GM21526 (cell line): ENCODE results near the gene LMLN.
"Not testable (repeated sequence)": the region's sequence is repeated elsewhere in the genome, so short reads cannot be mapped to it uniquely, and the experiment has no call there.

ENCODE experiments used
- ATAC-seq: cut with Tn5 transposase; IDR thresholded peaks from one replicate; pipeline ENCODE4 v1.9.1; 2021; ENCODE audit warnings: moderate library complexity; ENCODE audit not compliant: unreplicated experiment, low FRiP score

LMLN gene

GRCh38 chr3:197956626-197956988 lies 3.4 kb upstream of the LMLN start:
- no peak for ATAC-seq

DNA sequence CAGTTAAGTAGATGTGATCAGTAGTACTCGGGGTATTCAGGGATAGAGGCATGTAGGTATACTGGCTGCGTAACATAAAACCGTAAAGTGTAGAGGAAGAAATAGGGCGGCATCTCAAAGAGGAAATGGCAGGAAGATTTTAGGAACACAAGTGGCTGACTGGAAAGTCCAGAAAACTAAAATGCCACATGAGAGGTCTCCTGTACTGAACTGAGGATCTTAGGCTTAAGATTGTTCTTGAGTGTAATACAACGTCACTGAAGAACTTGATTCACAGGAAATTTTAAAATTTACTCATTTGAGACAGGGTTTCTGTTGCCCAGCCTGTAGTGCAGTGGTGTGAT lies 2.3 kb upstream of the LMLN start:
- no peak for ATAC-seq

GRCh38 chr3:197958346-197958745 lies 1.7 kb upstream of the LMLN start:
- ATAC-seq: no peak

GRCh38 chr3:197958848-197959247 lies 1.2 kb upstream of the LMLN start:
- ATAC-seq: not testable (repeated sequence)

DNA sequence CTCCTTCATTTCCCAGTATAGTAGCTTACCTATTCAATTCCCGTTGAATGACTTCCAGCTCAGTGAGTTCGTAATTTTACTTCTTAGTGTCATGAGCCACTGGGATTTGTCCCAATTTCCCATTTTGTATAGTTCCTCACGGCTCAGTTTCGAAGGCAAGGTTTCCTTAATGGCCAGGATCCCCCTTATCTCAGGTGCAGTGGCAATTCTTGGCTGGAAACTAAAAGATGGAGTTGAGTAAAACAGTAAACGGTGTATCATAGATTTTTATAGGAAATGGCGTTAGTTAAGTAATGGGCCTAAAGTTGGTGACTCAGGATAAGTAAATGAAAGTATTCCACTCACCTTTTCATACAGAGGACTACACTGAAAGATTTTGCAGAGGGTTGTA lies 522 bp upstream of the LMLN start:
- ATAC-seq: no peak

- no peak for ATAC-seq
These were observed 921 bp downstream of the LMLN start for GRCh38 chr3:197960694-197961581.

DNA sequence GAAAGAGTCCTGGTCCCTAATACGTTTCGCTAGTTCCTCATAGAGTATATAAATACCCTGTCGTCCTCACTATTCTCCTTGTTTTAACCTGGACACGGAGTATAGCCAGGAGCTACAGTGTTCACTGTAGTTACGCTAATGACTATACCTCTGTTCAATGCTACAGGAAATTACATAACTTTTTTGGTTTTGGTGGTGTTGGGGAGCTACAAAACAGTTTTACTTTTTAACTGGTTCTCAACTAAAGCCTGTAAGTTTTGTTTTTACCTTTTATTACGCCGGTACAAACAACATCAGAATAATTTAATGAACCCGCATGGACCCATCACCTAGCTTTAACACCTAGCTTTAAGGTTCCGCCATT lies 1.5 kb downstream of the LMLN start:
- no peak for ATAC-seq

DNA sequence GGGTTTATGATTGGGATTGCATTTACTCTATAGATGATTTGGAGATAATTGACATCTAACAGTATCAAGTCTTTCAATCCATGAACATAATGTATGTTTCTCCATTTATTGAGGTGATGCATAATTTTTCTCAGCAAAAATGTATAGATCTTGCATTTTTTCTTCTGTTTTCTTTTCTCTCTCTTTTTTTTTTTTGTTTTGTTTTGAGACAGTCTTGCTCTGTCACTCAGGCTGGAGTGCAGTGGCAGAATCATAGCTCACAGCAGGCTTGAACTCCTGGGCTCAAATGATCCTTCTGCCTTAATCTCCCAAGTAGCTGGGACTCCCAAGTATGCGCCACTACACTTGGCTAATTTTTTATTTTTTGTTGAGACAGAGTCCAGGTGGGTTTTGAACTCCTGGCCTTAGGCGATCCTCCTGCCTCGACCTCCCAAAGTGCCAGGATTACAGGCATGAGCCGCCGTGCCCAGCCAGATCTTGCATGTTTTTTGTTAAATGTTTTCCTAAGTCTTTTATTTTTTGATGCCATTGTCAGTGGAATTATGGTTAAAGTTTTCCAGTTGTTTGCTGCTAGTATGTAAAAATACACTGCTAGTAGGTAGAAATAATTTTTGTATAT lies 3.1 kb downstream of the LMLN start:
- no peak for ATAC-seq

DNA sequence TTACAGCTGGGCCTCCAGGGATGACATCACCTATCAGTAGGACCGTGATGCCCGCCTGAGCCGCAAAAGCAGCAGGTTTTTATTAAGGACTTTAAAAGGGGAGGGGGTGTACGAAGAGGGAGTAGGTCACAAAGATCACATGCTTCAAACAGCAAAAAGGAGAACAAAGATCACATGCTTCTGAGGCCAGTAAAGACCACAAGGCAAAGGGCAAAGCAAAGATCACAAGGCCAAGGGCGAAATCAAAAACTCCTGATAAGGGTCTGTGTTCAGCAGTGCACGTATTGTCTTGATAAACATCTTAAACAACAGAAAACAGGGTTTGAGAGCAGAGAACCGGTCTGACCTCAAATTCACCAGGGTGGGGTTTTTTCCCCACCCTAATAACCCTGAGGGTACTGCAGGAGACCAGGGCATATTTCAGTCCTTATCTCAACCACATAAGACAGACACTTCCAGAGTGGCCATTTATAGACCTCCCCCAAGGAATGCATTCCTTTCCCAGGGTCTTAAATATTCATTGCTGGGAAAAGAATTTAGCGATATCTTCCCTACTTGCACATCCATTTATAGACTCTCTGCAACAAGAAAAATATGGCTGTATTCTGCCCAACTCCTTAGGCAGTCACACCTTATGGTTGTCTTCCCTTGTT lies 7.4 kb downstream of the LMLN start:
- not testable (repeated sequence) for ATAC-seq

- no peak for ATAC-seq
These were observed 10.6 kb downstream of the LMLN start for GRCh38 chr3:197970588-197970987.

GRCh38 chr3:197974016-197974415 lies 14.0 kb downstream of the LMLN start:
- no peak for ATAC-seq

GRCh38 chr3:197975311-197975710 lies 15.3 kb downstream of the LMLN start:
- no peak for ATAC-seq

DNA sequence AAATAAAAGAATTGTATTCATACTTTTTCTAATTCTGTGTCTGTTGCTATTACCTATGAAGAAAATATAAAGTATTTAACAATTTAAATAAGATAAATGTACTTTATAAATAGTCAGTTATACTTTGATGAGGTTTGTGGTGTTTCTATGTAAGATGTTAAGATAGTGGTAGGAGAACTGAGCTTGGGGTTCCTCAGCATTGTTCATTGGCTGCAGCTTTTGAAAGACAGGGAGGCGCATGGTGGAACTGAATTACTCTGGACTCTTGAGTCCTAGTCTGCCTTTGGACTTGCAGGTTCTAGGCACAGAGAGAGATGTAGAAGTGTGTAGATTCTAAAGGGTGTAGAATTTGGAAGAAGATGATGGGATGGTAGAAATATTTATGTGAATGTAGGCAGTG lies 23.1 kb downstream of the LMLN start:
- no peak for ATAC-seq

DNA sequence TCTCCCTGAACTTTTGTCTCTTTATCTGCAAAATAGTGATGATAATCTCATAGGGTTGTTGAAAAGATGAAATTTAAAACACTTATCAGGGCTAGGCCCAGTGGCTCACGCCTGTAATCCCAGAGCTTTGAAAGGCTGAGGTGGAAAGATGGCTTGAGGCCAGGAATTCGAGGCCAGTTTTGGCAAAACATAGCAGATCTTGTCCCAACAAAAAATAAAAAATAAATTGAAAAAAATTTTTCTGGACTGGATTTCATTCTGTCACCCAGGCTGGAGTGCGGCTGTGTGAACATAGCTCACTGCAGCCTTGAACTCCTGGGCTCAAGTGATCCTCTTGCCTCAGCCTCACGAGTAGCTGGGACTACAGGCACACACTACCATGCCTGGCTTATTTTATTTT lies 29.6 kb downstream of the LMLN start:
- no peak for ATAC-seq

DNA sequence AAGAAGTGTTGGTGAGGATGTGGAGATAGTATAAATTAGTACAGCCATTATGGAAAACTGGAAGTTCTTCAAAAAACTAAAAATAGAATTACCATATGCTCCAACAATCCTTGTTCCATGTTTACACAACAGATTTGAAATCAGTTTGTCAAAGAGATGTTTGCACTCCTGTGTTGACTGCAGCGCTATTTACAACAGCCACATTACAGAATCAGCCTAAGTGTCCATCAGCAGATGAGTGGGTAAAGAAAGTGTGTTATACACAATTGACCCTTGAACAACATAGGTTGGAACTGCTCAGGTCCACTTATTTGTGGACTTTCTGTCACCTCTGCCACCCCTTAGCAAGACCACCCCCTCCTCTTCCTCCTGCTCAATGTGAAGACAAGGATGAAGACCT lies 34.7 kb downstream of the LMLN start:
- ATAC-seq: no peak

DNA sequence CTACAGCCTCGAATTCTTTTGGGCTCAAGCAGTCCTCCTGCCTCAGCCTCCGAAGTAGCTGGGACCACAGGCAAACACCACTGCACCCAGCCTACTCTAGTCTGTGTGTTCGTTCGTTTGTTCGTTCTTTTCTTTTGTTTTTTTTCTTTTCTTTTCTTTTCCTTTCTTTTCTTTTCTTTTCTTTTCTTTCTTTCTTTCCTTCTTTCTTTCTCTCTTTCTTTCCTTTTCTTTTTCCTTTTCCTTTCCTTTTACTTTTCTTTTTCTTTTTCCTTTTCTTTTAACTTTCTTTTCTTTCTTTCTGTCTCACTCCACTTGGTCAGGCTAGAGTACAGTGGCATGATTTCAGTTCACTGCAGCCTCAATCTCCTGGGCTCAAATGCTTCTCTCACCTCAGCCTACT lies 36.8 kb downstream of the LMLN start:
- no peak for ATAC-seq

DNA sequence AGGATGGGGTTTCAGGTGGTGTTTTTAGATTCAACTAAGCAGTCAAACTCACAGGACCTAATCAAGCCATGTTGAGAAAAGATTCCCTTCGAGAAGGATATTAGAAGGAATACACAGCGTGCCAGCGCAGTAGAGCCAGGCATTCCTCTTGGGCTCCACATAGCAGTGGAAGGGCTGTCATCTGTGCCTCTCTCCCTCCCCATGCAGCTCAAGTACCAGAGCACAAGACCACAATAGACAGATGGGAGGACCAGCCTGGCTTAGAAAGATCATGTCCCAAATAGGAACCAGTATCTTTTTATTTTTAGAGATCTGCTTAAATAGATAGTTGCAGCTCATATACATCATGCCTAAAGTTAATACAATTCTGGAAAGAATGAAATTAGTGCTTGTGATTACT lies 37.9 kb downstream of the LMLN start:
- ATAC-seq: no peak

- no peak for ATAC-seq
These were observed 57.1 kb downstream of the LMLN start for GRCh38 chr3:198017090-198017489.

GRCh38 chr3:198018416-198018815 lies 58.4 kb downstream of the LMLN start:
- no peak for ATAC-seq

DNA sequence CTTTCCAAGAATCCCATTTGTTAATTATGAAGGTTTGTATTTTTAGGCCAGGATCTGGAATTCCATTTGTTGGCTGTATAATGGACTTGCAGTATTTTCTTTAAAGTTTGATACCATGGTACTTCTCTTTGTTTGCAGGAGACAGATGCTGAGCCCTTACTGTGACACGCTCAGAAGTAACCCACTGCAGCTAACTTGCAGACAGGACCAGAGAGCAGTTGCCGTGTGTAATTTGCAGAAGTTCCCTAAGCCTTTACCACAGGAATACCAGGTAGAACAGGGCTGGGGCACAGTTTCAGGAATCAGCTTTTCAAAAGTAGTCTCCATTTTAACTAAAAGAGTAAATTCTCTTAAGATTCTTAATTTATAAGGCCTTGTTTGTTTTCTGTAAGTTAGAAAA lies 59.1 kb downstream of the LMLN start:
- ATAC-seq: no peak

DNA sequence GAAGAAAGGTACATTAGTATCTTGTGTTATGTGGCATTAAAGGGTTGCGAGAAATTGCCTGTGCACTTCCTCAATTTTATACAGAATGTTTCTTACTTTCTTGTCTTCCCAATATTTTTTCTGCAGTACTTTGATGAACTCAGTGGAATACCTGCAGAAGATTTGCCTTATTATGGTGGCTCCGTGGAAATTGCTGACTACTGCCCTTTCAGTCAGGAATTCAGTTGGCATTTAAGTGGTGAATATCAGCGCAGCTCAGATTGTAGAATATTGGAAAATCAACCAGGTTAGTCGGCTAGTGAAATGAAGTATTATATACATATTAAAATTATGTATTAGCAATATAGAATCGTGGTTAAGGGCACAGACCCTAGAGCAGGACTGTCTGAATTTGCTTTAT lies 61.3 kb downstream of the LMLN start:
- ATAC-seq: no peak

DNA sequence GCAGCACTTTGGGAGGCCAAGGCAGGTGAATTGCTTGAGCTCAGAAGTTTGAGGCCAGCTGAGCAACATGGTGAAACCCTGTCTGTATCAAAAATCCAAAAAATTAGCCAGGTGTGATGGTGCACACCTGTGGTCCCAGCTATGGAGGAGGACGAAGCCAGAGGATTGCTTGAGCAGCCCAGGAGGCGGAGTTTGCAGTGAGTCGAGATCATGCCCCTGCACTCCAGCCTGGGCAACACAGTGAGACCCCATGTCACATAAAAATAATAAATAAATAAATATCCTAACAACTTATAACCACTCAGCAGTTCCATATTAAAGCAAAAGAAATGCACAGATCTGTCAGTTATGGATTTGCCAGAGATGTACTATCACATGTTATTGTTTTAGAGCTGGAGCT lies 62.6 kb downstream of the LMLN start:
- no peak for ATAC-seq
